Measurements from ENCODE around the gene ALS2.
"Not testable (repeated sequence)": the region's sequence is repeated elsewhere in the genome, so short reads cannot be mapped to it uniquely, and the experiment has no call there.

ALS2 gene

GRCh38 chr2:201780674-201781493 is at the start of gene ALS2:
Gene ALS2, minus strand, starts transcription at chr2:201780933. Its CDS starts 12,048 bp downstream, at chr2:201768885.
- peak; percentile 95 for DNase-seq (ENCODE audit: low read depth, low spot score)
- peak within 1 kb of the TSS; percentile 86 for H3K27ac ChIP-seq

DNA sequence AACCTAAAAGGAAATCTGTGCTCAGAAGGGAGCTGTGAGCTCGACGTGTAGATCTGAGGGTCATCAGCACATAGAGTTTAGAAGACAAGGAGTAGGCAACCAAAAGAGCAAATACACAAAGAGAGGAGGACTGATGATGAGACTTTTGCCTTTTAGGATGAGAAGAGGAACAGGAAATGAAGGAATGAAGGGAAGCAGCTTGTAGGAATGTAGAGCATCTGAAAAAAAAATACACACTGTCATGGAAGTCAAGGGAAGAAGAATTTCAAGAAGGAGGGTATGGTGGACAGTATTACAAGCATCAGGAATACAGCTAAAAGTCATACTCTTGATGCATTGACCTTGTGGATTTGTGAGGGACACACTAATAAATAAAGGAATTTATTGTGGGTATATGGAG is 47.5 kb upstream of the ALS2 start:
- H3K27ac ChIP-seq = no peak overlapping the region
- DNase-seq (ENCODE audit: low read depth, low spot score) = no peak

DNA sequence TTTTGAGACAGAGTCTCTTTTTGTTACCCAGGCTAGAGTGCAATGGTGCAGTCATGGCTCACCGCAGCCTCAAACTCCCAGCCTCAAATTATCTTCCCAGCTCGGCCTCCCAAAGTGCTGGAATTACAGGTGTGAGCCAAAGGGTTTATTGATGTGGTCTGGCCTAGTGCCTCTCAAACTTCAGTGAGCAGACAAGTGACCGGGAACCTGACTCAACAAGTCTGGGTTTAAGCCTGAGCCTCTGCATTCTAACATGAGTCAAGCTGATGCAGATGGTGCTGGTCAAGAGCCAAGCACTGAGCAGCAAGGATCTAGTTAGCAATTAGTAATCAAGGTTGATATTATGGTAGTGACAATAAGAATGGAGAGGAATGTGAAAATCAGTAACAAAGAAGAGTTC is 46.9 kb upstream of the ALS2 start:
- DNase-seq (ENCODE audit: low read depth, low spot score) = peak; percentile 75
- no peak overlapping the region for H3K27ac ChIP-seq

DNA sequence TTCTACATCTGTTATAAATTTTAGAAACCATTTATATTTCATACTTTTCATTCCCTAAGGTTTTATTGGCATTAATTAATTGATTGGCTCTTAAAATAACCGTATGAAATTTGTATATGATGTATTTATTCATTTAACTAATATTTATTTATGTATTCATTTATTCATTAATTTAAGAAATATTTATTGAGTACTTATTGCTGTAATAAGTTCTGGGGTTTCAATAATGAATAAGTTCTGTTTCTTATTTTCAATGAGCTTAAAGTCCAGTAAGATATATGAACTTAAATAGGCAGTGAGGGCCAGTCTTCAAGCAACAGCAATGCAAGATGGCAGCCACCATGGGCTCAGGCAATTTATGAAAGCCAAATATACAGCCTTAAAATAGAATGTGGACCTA is 43.5 kb upstream of the ALS2 start:
- no peak overlapping the region for H3K27ac ChIP-seq
- no peak for DNase-seq (ENCODE audit: low read depth, low spot score)

GRCh38 chr2:201821080-201821479 is 40.3 kb upstream of the ALS2 start:
- no peak overlapping the region for H3K27ac ChIP-seq
- DNase-seq (ENCODE audit: low read depth, low spot score) = no peak

GRCh38 chr2:201820383-201821007 is 39.8 kb upstream of the ALS2 start:
- H3K27ac ChIP-seq = no peak overlapping the region
- no peak for DNase-seq (ENCODE audit: low read depth, low spot score)

GRCh38 chr2:201816657-201817575 is 36.2 kb upstream of the ALS2 start:
- H3K27ac ChIP-seq = no peak overlapping the region
- DNase-seq (ENCODE audit: low read depth, low spot score) = no peak

GRCh38 chr2:201813996-201814760 is 33.4 kb upstream of the ALS2 start:
- no peak for DNase-seq (ENCODE audit: low read depth, low spot score)

GRCh38 chr2:201810604-201811003 is 29.9 kb upstream of the ALS2 start:
- H3K27ac ChIP-seq; DNase-seq (ENCODE audit: low read depth, low spot score): not testable (repeated sequence)

More at GRCh38 chr2:201813996-201814760, 33.4 kb upstream of the ALS2 start:
- no peak overlapping the region for H3K27ac ChIP-seq

DNA sequence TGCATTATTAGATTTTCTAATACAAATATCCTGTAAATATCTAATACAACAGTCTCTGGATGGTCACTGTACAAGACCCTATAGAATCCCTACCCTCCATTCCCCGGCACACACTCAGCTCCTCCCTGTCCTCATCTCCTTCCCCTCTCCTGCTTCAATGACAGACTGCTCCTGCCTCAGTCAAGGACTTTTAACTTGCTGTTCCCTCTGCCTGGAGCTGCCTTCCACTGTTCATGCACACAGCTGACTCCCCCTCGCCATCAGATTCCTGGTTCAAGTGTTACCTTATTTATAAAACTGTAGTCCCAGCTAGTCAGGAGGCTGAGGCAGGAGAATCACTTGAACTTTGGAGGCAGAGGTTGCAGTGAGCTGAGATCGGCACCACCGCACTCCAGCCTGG is 28.9 kb upstream of the ALS2 start:
- no peak for DNase-seq (ENCODE audit: low read depth, low spot score)

GRCh38 chr2:201808027-201808426 is 27.3 kb upstream of the ALS2 start:
- no peak overlapping the region for H3K27ac ChIP-seq
- DNase-seq (ENCODE audit: low read depth, low spot score) = no peak

More for the DNA sequence above, 28.9 kb upstream of the ALS2 start:
- H3K27ac ChIP-seq = no peak overlapping the region

DNA sequence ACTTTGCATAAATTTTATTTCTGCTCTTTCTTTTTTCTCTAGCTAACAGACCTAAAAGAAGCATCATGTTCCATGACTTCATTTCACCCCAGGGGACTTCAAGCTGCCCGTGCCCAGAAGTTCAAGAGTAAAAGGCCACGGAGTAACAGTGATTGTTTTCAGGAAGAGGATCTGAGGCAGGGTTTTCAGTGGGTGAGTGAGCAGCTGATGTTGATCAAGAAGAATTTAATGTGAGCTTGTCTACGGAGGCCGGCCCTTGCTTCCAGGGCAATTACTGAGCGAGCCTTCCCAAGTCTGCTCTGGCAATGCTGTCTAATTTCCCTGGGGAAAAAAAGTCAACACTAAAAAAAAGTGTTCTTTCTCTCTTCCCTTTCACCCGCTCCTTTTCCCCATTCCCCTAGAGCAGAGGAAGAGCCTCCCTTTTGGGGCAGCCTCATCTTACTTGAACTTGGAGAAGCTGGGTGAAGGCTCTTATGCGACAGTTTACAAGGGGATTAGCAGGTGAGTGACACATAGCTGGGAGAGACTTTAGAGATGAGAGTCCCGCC is 26.8 kb upstream of the ALS2 start:
- DNase-seq (ENCODE audit: low read depth, low spot score) = no peak
- no peak overlapping the region for H3K27ac ChIP-seq

GRCh38 chr2:201806442-201807170 is 25.9 kb upstream of the ALS2 start, which contains the start of gene CDK15:
Gene CDK15, plus strand, starts transcription at chr2:201806537. Its CDS starts 128 bp downstream, at chr2:201806665.
- no peak within 1 kb of the TSS for H3K27ac ChIP-seq
- no peak for DNase-seq (ENCODE audit: low read depth, low spot score)

- H3K27ac ChIP-seq = peak overlapping the region; percentile 88
- not testable (repeated sequence) for DNase-seq (ENCODE audit: low read depth, low spot score)
Measured at GRCh38 chr2:201798914-201799285, 18.2 kb upstream of the ALS2 start.

DNA sequence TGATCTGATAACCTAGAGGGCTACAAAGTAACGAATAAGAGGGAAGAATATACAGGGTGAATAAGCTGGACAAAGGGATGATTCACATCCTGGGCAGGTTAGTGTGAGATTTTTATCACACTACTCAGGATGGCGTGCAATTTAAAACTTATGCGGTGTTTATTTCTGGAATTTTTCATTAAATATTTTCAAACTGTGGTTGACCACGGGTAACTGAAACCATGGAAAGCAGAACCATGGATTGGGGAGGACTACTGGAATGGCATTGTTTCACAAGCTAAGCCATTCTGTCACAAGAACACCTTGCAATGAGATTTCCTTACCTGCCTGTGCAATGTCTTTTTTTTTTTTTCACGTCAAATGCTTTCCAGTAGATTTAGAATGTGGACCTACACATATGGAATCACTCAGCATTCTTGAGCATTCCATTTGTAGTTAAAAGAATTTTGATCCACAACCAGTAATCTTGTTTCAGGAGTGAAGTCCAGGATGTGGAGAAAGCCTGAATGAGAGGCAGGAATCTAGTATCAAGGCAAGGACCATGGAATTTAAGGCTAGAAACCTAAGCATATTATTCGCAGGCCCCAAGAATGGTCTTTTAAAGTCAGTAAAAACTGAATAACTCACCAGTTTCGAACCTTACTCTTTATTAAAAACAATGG is 17.6 kb upstream of the ALS2 start:
- DNase-seq (ENCODE audit: low read depth, low spot score) = peak; percentile 44
- peak overlapping the region; percentile 88 for H3K27ac ChIP-seq

- DNase-seq (ENCODE audit: low read depth, low spot score) = no peak
- H3K27ac ChIP-seq = peak overlapping the region; percentile 88
Measured at GRCh38 chr2:201797175-201797840, 16.6 kb upstream of the ALS2 start.

DNA sequence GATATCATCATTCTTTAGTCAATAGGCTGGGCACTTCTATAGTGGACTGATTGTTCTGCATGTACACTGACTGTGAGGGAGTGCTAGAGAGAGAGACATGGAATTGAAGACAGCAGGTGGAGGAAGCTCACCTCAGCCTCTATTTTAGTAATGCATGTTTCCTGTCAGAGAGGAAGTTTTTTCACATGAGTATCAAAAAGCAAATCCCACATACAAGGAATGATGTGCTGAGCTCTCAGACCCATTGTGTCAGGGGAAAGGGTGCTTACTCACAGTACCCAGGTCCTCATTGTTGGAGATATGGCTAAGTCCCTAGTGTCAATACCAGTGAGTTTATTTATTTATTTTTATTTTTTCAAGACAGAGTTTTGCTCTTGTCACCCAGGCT is 15.7 kb upstream of the ALS2 start:
- H3K27ac ChIP-seq = peak overlapping the region; percentile 88
- no peak for DNase-seq (ENCODE audit: low read depth, low spot score)

Measured in epithelial cell of prostate (primary cell).